A673 (cell line): Measurements from ENCODE around the gene SLC9A1. TPM values are rescaled to one million over a fixed set of nuclear protein-coding genes. Genes with fewer than 3 reads are reported as not detected.

Experiments
- BruUV-seq: library from RNA; stranded (reverse); fragments of 400-500 nt; replicated peaks from 2 replicates; lab custom pipeline; 2021; lab: Mats Ljungman, UMichigan
- CTCF ChIA-PET: fragments of 300-600 bp; sonication (Branson Sonifier 250); formaldehyde crosslinking; loops from one replicate; lab custom pipeline; 2022; ENCODE audit warnings: antibody characterized with exemption; lab: Charles Lee
- POLR2A ChIA-PET: fragments of 300-600 bp; sonication (Branson Sonifier 250); formaldehyde crosslinking; loops from one replicate; lab custom pipeline; 2022; ENCODE audit warnings: antibody characterized with exemption; ENCODE audit not compliant: low non-redundant PET; lab: Charles Lee
- DNase-seq: peaks from one replicate; pipeline ENCODE4 v3.0.0-alpha.2; 2015; ENCODE audit warnings: low spot score
- H3K27ac ChIP-seq: fragments of 200-600 bp; sonication (generic); 2 replicates; pipeline ENCODE4 v1.5.1; 2016; ENCODE audit warnings: mixed run types, low read depth, mild to moderate bottlenecking, mixed read lengths, antibody characterized with exemption, low read length; ENCODE audit not compliant: poor library complexity, severe bottlenecking
- H3K27me3 ChIP-seq: fragments of 200-600 bp; sonication (generic); replicated peaks from 2 replicates; pipeline ENCODE4 v1.6.1; 2017; ENCODE audit warnings: mixed run types, low read depth, mild to moderate bottlenecking, mixed read lengths, antibody characterized with exemption, low read length; ENCODE audit not compliant: insufficient read depth, poor library complexity
- H3K36me3 ChIP-seq: fragments of 200-600 bp; sonication (generic); 2 replicates; pipeline ENCODE4 v1.6.1; 2016; ENCODE audit warnings: mixed run types, mild to moderate bottlenecking, mixed read lengths, antibody characterized with exemption, low read length; ENCODE audit not compliant: insufficient read depth, poor library complexity, severe bottlenecking
- H3K4me1 ChIP-seq: fragments of 200-600 bp; sonication (generic); 2 replicates; pipeline ENCODE4 v1.6.1; 2017; ENCODE audit warnings: mixed run types, mild to moderate bottlenecking, mixed read lengths, antibody characterized with exemption, low read length; ENCODE audit not compliant: insufficient read depth, poor library complexity, severe bottlenecking
- H3K4me3 ChIP-seq: fragments of 200-600 bp; sonication (generic); 2 replicates; pipeline ENCODE4 v1.5.1; 2016; ENCODE audit warnings: low read depth, mixed run types, mild to moderate bottlenecking, mixed read lengths, low read length; ENCODE audit not compliant: poor library complexity, severe bottlenecking
- H3K9me3 ChIP-seq: fragments of 200-600 bp; sonication (generic); 2 replicates; pipeline ENCODE4 v1.6.1; 2016; ENCODE audit warnings: mixed run types, low read depth, mild to moderate bottlenecking, mixed read lengths, antibody characterized with exemption, low read length; ENCODE audit not compliant: poor library complexity, severe bottlenecking
- EZH2 ChIP-seq: fragments of 200-600 bp; sonication (generic); IDR thresholded peaks from 2 replicates; pipeline ENCODE4 v1.6.1; 2017; ENCODE audit warnings: borderline replicate concordance, low read depth, mild to moderate bottlenecking, mixed read lengths, antibody characterized with exemption, low read length; ENCODE audit not compliant: poor library complexity, severe bottlenecking
- intact Hi-C: fragments of 100-400 bp; cut with micrococcal nuclease; formaldehyde crosslinking; loops from one replicate; pipeline ENCODE4 v1.10.0; 2022; ENCODE audit not compliant: unreplicated experiment
- total RNA-seq: library from RNA; stranded (reverse); gene quantifications from 2 replicates; pipeline ENCODE4 v1.2.3, GENCODE V29; 2021
- TF ChIP-seq, protein P1 (sequence below): fragments of 300-800, 200-600 bp; sonication (generic); conservative IDR thresholded peaks from 2 replicates; pipeline ENCODE4 v1.5.1; 2017; ENCODE audit warnings: low read depth, mild to moderate bottlenecking, antibody characterized with exemption, low read length, moderate library complexity, mixed read lengths

The SLC9A1 gene
- total RNA-seq, 1 experiment from 2014 or later = 30.2 TPM

DNA sequence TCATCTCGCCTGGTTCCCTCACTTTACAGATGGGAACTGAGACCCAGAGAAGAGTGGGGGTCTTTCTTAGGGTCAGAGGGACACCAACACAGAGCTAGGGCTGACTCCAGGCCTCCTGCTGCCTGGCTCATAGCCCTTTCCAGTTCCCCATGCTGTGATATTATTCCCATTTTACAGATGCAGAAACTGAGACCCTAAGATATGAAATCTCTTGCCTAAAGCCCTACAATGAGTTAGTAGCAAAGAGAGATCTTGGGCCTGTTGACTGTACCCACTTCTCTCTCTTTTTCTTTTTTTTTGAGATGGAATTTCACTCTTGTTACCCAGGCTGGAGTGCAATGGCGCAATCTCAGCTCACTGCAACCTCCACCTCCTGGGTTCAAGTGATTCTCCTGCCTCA is 49.9 kb downstream of the SLC9A1 start:
- no TSS peak for BruUV-seq
- H3K27me3 ChIP-seq = no peaks in the 10 kb centered on the region
- no peaks in the 10 kb centered on the region for H3K9me3 ChIP-seq
- POLR2A ChIA-PET = no interaction called here
- no peak overlapping the region for H3K4me3 ChIP-seq
- no peak for TF ChIP-seq EZH2
- TF ChIP-seq, protein P1, sequence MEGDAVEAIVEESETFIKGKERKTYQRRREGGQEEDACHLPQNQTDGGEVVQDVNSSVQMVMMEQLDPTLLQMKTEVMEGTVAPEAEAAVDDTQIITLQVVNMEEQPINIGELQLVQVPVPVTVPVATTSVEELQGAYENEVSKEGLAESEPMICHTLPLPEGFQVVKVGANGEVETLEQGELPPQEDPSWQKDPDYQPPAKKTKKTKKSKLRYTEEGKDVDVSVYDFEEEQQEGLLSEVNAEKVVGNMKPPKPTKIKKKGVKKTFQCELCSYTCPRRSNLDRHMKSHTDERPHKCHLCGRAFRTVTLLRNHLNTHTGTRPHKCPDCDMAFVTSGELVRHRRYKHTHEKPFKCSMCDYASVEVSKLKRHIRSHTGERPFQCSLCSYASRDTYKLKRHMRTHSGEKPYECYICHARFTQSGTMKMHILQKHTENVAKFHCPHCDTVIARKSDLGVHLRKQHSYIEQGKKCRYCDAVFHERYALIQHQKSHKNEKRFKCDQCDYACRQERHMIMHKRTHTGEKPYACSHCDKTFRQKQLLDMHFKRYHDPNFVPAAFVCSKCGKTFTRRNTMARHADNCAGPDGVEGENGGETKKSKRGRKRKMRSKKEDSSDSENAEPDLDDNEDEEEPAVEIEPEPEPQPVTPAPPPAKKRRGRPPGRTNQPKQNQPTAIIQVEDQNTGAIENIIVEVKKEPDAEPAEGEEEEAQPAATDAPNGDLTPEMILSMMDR = no peak
- intact Hi-C loops = no loop called here
- H3K36me3 ChIP-seq = no peaks in the 10 kb centered on the region
- no peak for DNase-seq
- H3K27ac ChIP-seq = no peak overlapping the region
- peaks cover under 1% of the 10 kb centered on the region for H3K4me1 ChIP-seq
- CTCF ChIA-PET = no interaction called here

- CTCF ChIA-PET = no interaction called here
- Histone ChIP-seq H3K4me1 (peaks cover 16% of the 10 kb centered on the region), H3K9me3 (no peaks in the 10 kb centered on the region), H3K36me3 (no peaks in the 10 kb centered on the region), H3K27ac (no peak overlapping the region), H3K27me3 (no peaks in the 10 kb centered on the region), H3K4me3 (no peak overlapping the region)
- TF ChIP-seq, protein P1 = no peak
- TF ChIP-seq EZH2 = no peak
- DNase-seq = no peak
- intact Hi-C loops = loop anchor here (2.0 kb wide), 1 partner anchor 95 kb away; no protein-coding TSS in a partner anchor
- BruUV-seq = no TSS peak
- POLR2A ChIA-PET = no interaction called here
Measured at GRCh38 chr1:27103498-27103897, 51.4 kb downstream of the SLC9A1 start.

DNA sequence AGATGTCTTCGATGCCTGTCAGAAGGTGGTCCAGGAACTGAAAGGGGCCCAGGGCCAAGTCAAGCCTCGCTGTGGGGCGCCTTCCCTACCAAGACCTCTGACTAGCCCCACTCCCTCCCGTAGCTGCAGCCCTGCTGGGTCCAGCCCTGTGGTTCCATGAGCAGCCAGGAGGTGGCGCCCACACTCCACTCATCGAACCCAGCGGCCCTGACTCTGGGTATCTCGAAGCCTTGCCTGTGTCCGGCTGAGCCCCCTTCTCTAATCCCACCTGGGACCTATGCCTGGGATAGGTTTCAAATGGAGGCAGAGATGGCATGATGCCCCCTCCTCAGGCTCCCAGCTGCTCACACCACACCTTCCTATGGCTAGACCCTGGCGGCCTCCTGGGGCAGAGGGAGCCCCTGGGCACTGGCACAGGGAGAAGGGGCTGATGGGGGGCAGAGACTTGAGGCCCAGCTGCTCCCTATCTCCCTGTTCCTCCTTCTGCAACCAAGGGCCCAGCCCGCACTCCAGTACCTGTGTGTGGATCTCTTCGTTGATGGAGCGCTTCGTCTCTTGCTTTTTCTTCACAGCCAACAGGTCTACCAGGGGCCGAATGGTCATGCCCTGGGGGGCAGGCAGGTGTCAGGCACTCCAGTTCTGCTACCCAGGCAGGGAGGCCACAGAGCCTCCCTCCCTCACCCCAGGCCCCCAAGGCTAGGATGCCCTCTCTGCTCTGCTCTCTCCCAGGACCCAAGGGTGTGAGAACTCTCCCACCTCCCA is 52.0 kb downstream of the SLC9A1 start:
- intact Hi-C loops = loop anchor here (1.0 to 2.0 kb wide), 2 partner anchors 96 to 181 kb away; no protein-coding TSS in a partner anchor
- CTCF ChIA-PET = interaction anchor here (0.5 to 4.0 kb wide), 5 partner anchors 12 to 473 kb away, joined by 3 to 34 read pairs (median 10); no protein-coding TSS in a partner anchor
- H3K4me1 ChIP-seq = peaks cover 16% of the 10 kb centered on the region
- no peaks in the 10 kb centered on the region for H3K27me3 ChIP-seq
- POLR2A ChIA-PET = no interaction called here
- H3K36me3 ChIP-seq = no peaks in the 10 kb centered on the region
- no peak overlapping the region for H3K4me3 ChIP-seq
- no peak overlapping the region for H3K27ac ChIP-seq
- DNase-seq = peak; percentile 74
- no peak for TF ChIP-seq EZH2
- TF ChIP-seq, protein P1 = peak; percentile 96
- H3K9me3 ChIP-seq = no peaks in the 10 kb centered on the region
- no TSS peak for BruUV-seq
